OCI-LY3 (cell line): Measurements from ENCODE around the gene TTC28.

ENCODE experiments used
- H2AFZ ChIP-seq: fragments of 200-600, 300-600 bp; shearing (Covaris generic); 2 replicates; pipeline ENCODE4 v1.6.0; 2014; ENCODE audit warnings: antibody characterized with exemption, low read depth, low read length
- H3K27ac ChIP-seq: fragments of 200-600, 300-600 bp; sonication (generic); 2 replicates; pipeline ENCODE4 v1.5.1; 2014; ENCODE audit warnings: mild to moderate bottlenecking, low read length, moderate library complexity, mixed read lengths
- H3K27me3 ChIP-seq: fragments of 200-600, 300-600 bp; sonication (generic); 2 replicates; pipeline ENCODE4 v1.6.1; 2014; ENCODE audit warnings: low read depth, low read length, mixed read lengths
- H3K36me3 ChIP-seq: fragments of 200-600, 300-600 bp; sonication (generic); replicated peaks from 2 replicates; pipeline ENCODE3; 2014; ENCODE audit warnings: low read depth, low read length, mixed read lengths
- H3K4me1 ChIP-seq: fragments of 300-600, 200-600 bp; sonication (generic); 2 replicates; pipeline ENCODE4 v1.6.1; 2014; ENCODE audit warnings: low read length, mixed read lengths
- H3K4me2 ChIP-seq: fragments of 200-600, 300-600 bp; sonication (generic); 2 replicates; pipeline ENCODE4 v1.6.1; 2014; ENCODE audit warnings: low read length, mixed read lengths
- H3K4me3 ChIP-seq: fragments of 300-600, 200-600 bp; sonication (generic); 2 replicates; pipeline ENCODE4 v1.5.1; 2014; ENCODE audit warnings: antibody characterized with exemption, mild to moderate bottlenecking, low read length, moderate library complexity
- H3K79me2 ChIP-seq: fragments of 300-600, 200-600 bp; shearing (Covaris generic); 2 replicates; pipeline ENCODE4 v1.6.1; 2014; ENCODE audit warnings: mild to moderate bottlenecking, low read length, mixed read lengths
- H3K9ac ChIP-seq: fragments of 300-600, 200-600 bp; shearing (Covaris generic); 2 replicates; pipeline ENCODE4 v1.6.0; 2014; ENCODE audit warnings: mild to moderate bottlenecking, low read length, moderate library complexity
- H3K9me3 ChIP-seq: fragments of 200-600, 300-600 bp; shearing (Covaris generic); 2 replicates; pipeline ENCODE4 v1.6.1; 2014; ENCODE audit warnings: low read length, mixed read lengths; ENCODE audit not compliant: insufficient read depth
- H4K20me1 ChIP-seq: fragments of 200-600, 300-600 bp; sonication (generic); 2 replicates; pipeline ENCODE4 v1.6.1; 2016; ENCODE audit warnings: low read length, mixed read lengths; ENCODE audit not compliant: insufficient read depth
- CTCF ChIP-seq: fragments of 200-600, 300-600 bp; sonication (generic); IDR thresholded peaks from 2 replicates; pipeline ENCODE4 v1.5.1; 2014; ENCODE audit warnings: antibody characterized with exemption, low read length, low read depth
- EZH2phosphoT487 ChIP-seq: fragments of 200-600 bp; shearing (Covaris generic); IDR thresholded peaks from 2 replicates; pipeline ENCODE4 v1.6.1; 2018; ENCODE audit warnings: antibody characterized with exemption, mixed run types, low read depth

The TTC28 gene

GRCh38 chr22:28440592-28441390 lies 238.8 kb downstream of the TTC28 start:
- TF ChIP-seq EZH2phosphoT487 (no peak), CTCF (no peak)
- H3K27me3 ChIP-seq = peaks cover 5% of the 10 kb centered on the region; the same call in 1 of the 2 replicates
- H3K79me2 ChIP-seq = no peaks in the 10 kb centered on the region
- H2AFZ ChIP-seq = no peak overlapping the region
- no peak overlapping the region for H3K4me2 ChIP-seq
- H3K36me3 ChIP-seq = no peaks in the 10 kb centered on the region
- H3K9ac ChIP-seq = no peak overlapping the region
- H4K20me1 ChIP-seq = no peaks in the 10 kb centered on the region
- no peaks in the 10 kb centered on the region for H3K9me3 ChIP-seq
- peaks cover 13% of the 10 kb centered on the region for H3K4me1 ChIP-seq
- no peak overlapping the region for H3K27ac ChIP-seq
- H3K4me3 ChIP-seq = no peak overlapping the region

GRCh38 chr22:28438183-28438768 lies 241.4 kb downstream of the TTC28 start:
- no peaks in the 10 kb centered on the region; the same call in 1 of the 2 replicates for H3K27me3 ChIP-seq
- peaks cover 10% of the 10 kb centered on the region for H3K4me1 ChIP-seq
- no peak overlapping the region for H3K4me3 ChIP-seq
- no peaks in the 10 kb centered on the region for H3K79me2 ChIP-seq
- no peak overlapping the region for H3K4me2 ChIP-seq
- H4K20me1 ChIP-seq = no peaks in the 10 kb centered on the region
- no peaks in the 10 kb centered on the region for H3K36me3 ChIP-seq
- no peaks in the 10 kb centered on the region for H3K9me3 ChIP-seq
- H3K27ac ChIP-seq = no peak overlapping the region
- no peak overlapping the region for H2AFZ ChIP-seq
- no peak overlapping the region for H3K9ac ChIP-seq
- TF ChIP-seq CTCF (no peak), EZH2phosphoT487 (no peak)

- TF ChIP-seq CTCF (no peak), EZH2phosphoT487 (no peak)
- Histone ChIP-seq H3K36me3 (no peaks in the 10 kb centered on the region), H3K27ac (no peak overlapping the region), H3K27me3 (no peaks in the 10 kb centered on the region), H3K4me2 (no peak overlapping the region), H2AFZ (no peak overlapping the region), H4K20me1 (no peaks in the 10 kb centered on the region), H3K4me1 (no peaks in the 10 kb centered on the region), H3K9ac (no peak overlapping the region), H3K4me3 (no peak overlapping the region), H3K79me2 (no peaks in the 10 kb centered on the region), H3K9me3 (no peaks in the 10 kb centered on the region)
Measured at GRCh38 chr22:28435982-28436381, 243.7 kb downstream of the TTC28 start.

GRCh38 chr22:28435140-28435768 lies 244.4 kb downstream of the TTC28 start:
- TF ChIP-seq EZH2phosphoT487 = no peak
- TF ChIP-seq CTCF = no peak
- no peak overlapping the region for H2AFZ ChIP-seq
- H3K4me3 ChIP-seq = no peak overlapping the region
- H3K27ac ChIP-seq = no peak overlapping the region
- no peaks in the 10 kb centered on the region for H3K27me3 ChIP-seq
- no peak overlapping the region for H3K4me2 ChIP-seq
- H3K79me2 ChIP-seq = no peaks in the 10 kb centered on the region
- no peaks in the 10 kb centered on the region for H3K9me3 ChIP-seq
- H4K20me1 ChIP-seq = no peaks in the 10 kb centered on the region
- H3K9ac ChIP-seq = no peak overlapping the region
- H3K4me1 ChIP-seq = no peaks in the 10 kb centered on the region
- no peaks in the 10 kb centered on the region for H3K36me3 ChIP-seq
